HepG2 (cell line): ENCODE measurements around the gene INTS14. TPM values are rescaled to one million over a fixed set of nuclear protein-coding genes. Genes with fewer than 3 reads are reported as not detected.
A peak's percentile ranks its signal among the peaks of the same experiment; 100 is the strongest.

Experiments
- ARID3A ChIP-seq: IDR thresholded peaks from 2 replicates; pipeline ENCODE4 v1.6.1; 2012; ENCODE audit warnings: low read depth, low read length, improper control_type of control experiment
- CERS6 ChIP-seq: sonication (generic); formaldehyde crosslinking; IDR thresholded peaks from 2 replicates; pipeline ENCODE4 v1.5.0; 2020; ENCODE audit warnings: missing genetic modification reagents
- CTCF ChIP-seq: sonication (generic); formaldehyde crosslinking; IDR thresholded peaks from 2 replicates; pipeline ENCODE4 v1.5.0; 2020; ENCODE audit warnings: mild to moderate bottlenecking, missing genetic modification reagents, moderate library complexity
- ELF4 ChIP-seq: sonication (generic); formaldehyde crosslinking; IDR thresholded peaks from 2 replicates; pipeline ENCODE4 v1.5.0; 2020; ENCODE audit warnings: missing genetic modification reagents, mild to moderate bottlenecking, moderate library complexity, borderline replicate concordance
- GABPA ChIP-seq, 2 experiments: IDR thresholded peaks; 2 replicates each; pipeline ENCODE4 v1.6.1; 2011 to 2016; ENCODE audit warnings: low read depth in 2 of 2, low read length in 1 of 2, missing biosample characterization in 1 of 2, missing genetic modification characterization in 1 of 2
- HMGA1 ChIP-seq: sonication (generic); formaldehyde crosslinking; conservative IDR thresholded peaks from 2 replicates; pipeline ENCODE4 v1.4.0; 2020; ENCODE audit warnings: missing genetic modification reagents
- KDM5A ChIP-seq: fragments of 200-600 bp; sonication (generic); IDR thresholded peaks from 2 replicates; pipeline ENCODE4 v1.7.0; 2018; ENCODE audit warnings: antibody characterized with exemption, mild to moderate bottlenecking, low read length, borderline replicate concordance
- MAX ChIP-seq: IDR thresholded peaks from 2 replicates; pipeline ENCODE4 v1.6.1; 2012; ENCODE audit warnings: inconsistent platforms
- MBNL3 ChIP-seq: fragments of 250-450 bp; sonication (Bioruptor Pico); conservative IDR thresholded peaks from 2 replicates; pipeline ENCODE4 v1.8.0; 2022; ENCODE audit warnings: mild to moderate bottlenecking, inconsistent platforms
- MTF2 ChIP-seq: sonication (generic); formaldehyde crosslinking; IDR thresholded peaks from 2 replicates; pipeline ENCODE4 v1.5.0; 2020; ENCODE audit warnings: missing genetic modification reagents, borderline replicate concordance
- NPAS2 ChIP-seq: sonication (generic); formaldehyde crosslinking; IDR thresholded peaks from 2 replicates; pipeline ENCODE4 v1.8.0; 2022; ENCODE audit warnings: mild to moderate bottlenecking, missing genetic modification reagents, borderline replicate concordance
- PLSCR1 ChIP-seq: sonication (generic); formaldehyde crosslinking; IDR thresholded peaks from 2 replicates; pipeline ENCODE4 v1.5.0; 2020; ENCODE audit warnings: missing genetic modification reagents, mild to moderate bottlenecking, borderline replicate concordance
- RBFOX2 ChIP-seq: fragments of 200-400 bp; formaldehyde crosslinking; IDR thresholded peaks from 2 replicates; pipeline ENCODE4 v1.6.1; 2017; ENCODE audit warnings: low read depth, mild to moderate bottlenecking, low read length
- SMAD1 ChIP-seq: sonication (generic); formaldehyde crosslinking; IDR thresholded peaks from 2 replicates; pipeline ENCODE4 v1.4.0; 2020; ENCODE audit warnings: missing genetic modification reagents, low read depth, mild to moderate bottlenecking, borderline replicate concordance
- ZBTB10 ChIP-seq: sonication (generic); formaldehyde crosslinking; IDR thresholded peaks from 2 replicates; pipeline ENCODE4 v1.4.0; 2020; ENCODE audit warnings: missing genetic modification reagents, borderline replicate concordance
- ZFP91 ChIP-seq: sonication (generic); formaldehyde crosslinking; IDR thresholded peaks from 2 replicates; pipeline ENCODE4 v1.9.0; 2022; ENCODE audit warnings: missing genetic modification reagents, mild to moderate bottlenecking, borderline replicate concordance
- ZNF674 ChIP-seq: sonication (generic); formaldehyde crosslinking; IDR thresholded peaks from 2 replicates; pipeline ENCODE4 v1.5.0; 2020; ENCODE audit warnings: low read depth, mild to moderate bottlenecking, missing genetic modification reagents
- ZSCAN29 ChIP-seq: sonication (generic); formaldehyde crosslinking; conservative IDR thresholded peaks from 2 replicates; pipeline ENCODE4 v1.4.0; 2020; ENCODE audit warnings: mild to moderate bottlenecking, missing genetic modification reagents
- ZZZ3 ChIP-seq: sonication (generic); formaldehyde crosslinking; IDR thresholded peaks from 2 replicates; pipeline ENCODE4 v1.4.0; 2020; ENCODE audit warnings: missing genetic modification reagents, mild to moderate bottlenecking, borderline replicate concordance
- polyA plus RNA-seq, 8 experiments: library from polyadenylated mRNA; depleted of rRNA in 3 of 8; stranded (reverse) in 7 of 8; unstranded in 1 of 8; fragments of >200 nt; fragmentation: Illumina TruSeq in 4 of 8; extraction: Trizol in 4 of 8; gene quantifications; 2 replicates each; pipeline versions ENCODE4 v1.2.1 to v1.2.3, GENCODE V29; 2011 to 2016; ENCODE audit warnings: low read depth in 4 of 8, missing spikeins in 1 of 8, mixed read lengths in 1 of 8; ENCODE audit not compliant: insufficient read depth in 1 of 8
- total RNA-seq, 5 experiments: library from RNA; depleted of rRNA; stranded (reverse); fragments of >200 nt; fragmentation: Illumina TruSeq; extraction: Trizol; gene quantifications; 2 replicates each; pipeline ENCODE4 v1.2.3, GENCODE V29; 2016; ENCODE audit warnings: low read depth in 1 of 5

The INTS14 gene
- total and polyA plus RNA-seq, 2 of the 13 experiments (the other 11 are each of a cell fraction or from before 2014, with no cell fraction given): 41.4 to 52.0 TPM

GRCh38 chr15:65595960-65596359 lies 15.0 kb downstream of the INTS14 start (continued):
- TF ChIP-seq ZFP91 (no peak), MBNL3 (CRISPR knock-in tag) (no peak), KDM5A (peak; percentile 20; the same call in 1 of the 2 replicates), ZBTB10 (CRISPR knock-in tag) (no peak), SMAD1 (no peak), NPAS2 (no peak), CTCF (CRISPR knock-in tag) (peak; percentile 70), GABPA (IDR thresholded peaks at IDR 0.05; ENCODE audit: low read depth, low read length) (no peak), GABPA (CRISPR knock-in tag; IDR thresholded peaks at IDR 0.05; ENCODE audit: low read depth) (0 out of 2 replicates have a peak, but pooled peaks have one; percentile 17), ELF4 (CRISPR knock-in tag) (no peak), MTF2 (no peak), ZZZ3 (CRISPR knock-in tag) (no peak), ZSCAN29 (no peak), ARID3A (peak; percentile 37; the same call in 1 of the 2 replicates), RBFOX2 (no peak), MAX (no peak), CERS6 (no peak), HMGA1 (CRISPR knock-in tag) (no peak), PLSCR1 (CRISPR knock-in tag) (no peak), ZNF674 (no peak)
